ENCODE measurements around the gene PSME3.
"Not testable (repeated sequence)": the region's sequence is repeated elsewhere in the genome, so short reads cannot be mapped to it uniquely, and the experiment has no call there.

The PSME3 gene

GRCh38 chr17:42853004-42853403 lies 19.8 kb downstream of the PSME3 start:
- Histone ChIP-seq H3K4me1 (ENCODE audit: insufficient read depth, low read length) (peaks cover 36% of the 10 kb centered on the region), H3K9ac (ENCODE audit: low read length) (peak overlapping the region; percentile 82), H3K36me3 (ENCODE audit: insufficient read depth, low read length) (peaks cover 33% of the 10 kb centered on the region), H3K27ac (ENCODE audit: low read depth, low read length) (peak overlapping the region; percentile 95), H3K9me3 (ENCODE audit: low read length) (no peaks in the 10 kb centered on the region), H3K27me3 (ENCODE audit: control insufficient read depth in 1 of 2, insufficient read depth in 2 of 2, low read length in 2 of 2) (no peaks in the 10 kb centered on the region), H3K4me3 (ENCODE audit: low read depth in 1 of 2, low read length in 2 of 2) (peak overlapping the region; percentile 73 to 80)

GRCh38 chr17:42853597-42853967 lies 20.4 kb downstream of the PSME3 start:
- H3K9ac ChIP-seq (ENCODE audit: low read length), result peak overlapping the region; percentile 82
- peak overlapping the region; percentile 95 for H3K27ac ChIP-seq (ENCODE audit: low read depth, low read length)
- peaks cover 39% of the 10 kb centered on the region for H3K36me3 ChIP-seq (ENCODE audit: insufficient read depth, low read length)
- H3K4me3 ChIP-seq (ENCODE audit: low read depth in 1 of 2, low read length in 2 of 2), result peak overlapping the region; percentile 73 to 80
- H3K27me3 ChIP-seq (ENCODE audit: control insufficient read depth in 1 of 2, insufficient read depth in 2 of 2, low read length in 2 of 2), result no peaks in the 10 kb centered on the region
- no peaks in the 10 kb centered on the region for H3K9me3 ChIP-seq (ENCODE audit: low read length)
- H3K4me1 ChIP-seq (ENCODE audit: insufficient read depth, low read length), result peaks cover 36% of the 10 kb centered on the region

DNA sequence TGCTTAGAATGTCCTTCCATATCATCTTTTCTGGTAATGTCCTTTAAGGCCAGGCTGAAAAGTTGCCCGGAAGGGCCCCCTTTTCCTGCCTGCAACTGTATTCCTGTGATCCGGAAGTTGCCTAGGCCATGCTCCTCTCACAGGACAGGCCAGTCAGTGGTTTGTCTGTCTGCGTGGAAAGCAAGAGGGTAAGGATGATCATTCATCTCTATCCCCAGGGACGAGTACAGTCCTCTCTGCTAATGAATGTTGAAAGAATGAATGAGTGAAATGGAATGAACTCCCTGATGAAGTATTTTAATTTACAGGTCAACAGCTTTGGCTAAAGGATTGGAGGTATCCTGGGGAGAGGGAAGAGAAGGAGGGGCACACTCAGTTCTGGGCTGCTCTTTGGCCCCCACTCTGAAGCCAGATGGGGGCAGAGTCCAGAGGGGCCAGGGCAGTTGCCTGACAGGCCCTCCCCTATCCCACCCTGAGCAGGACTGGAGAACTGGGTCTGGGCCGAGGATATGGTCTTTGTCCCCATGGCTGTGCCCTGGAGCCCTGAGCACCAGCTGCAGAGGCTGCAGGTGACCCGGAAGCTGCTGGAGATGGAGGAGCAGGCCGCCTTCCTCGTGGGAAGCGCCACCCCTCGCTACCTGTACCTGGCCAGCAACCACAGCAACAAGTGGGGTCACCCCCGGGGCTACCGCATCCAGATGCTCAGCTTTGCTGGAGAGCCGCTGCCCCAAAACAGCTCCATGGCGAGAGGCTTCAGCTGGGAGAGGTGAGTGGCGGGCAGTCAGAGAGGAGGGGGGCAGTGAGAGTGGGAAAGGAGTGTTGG lies 21.0 kb downstream of the PSME3 start:
- peak overlapping the region; percentile 73 to 80 for H3K4me3 ChIP-seq (ENCODE audit: low read depth in 1 of 2, low read length in 2 of 2)
- H3K27me3 ChIP-seq (ENCODE audit: control insufficient read depth in 1 of 2, insufficient read depth in 2 of 2, low read length in 2 of 2), result no peaks in the 10 kb centered on the region
- peaks cover 34% of the 10 kb centered on the region for H3K4me1 ChIP-seq (ENCODE audit: insufficient read depth, low read length)
- H3K9ac ChIP-seq (ENCODE audit: low read length), result peak overlapping the region; percentile 82
- peak overlapping the region; percentile 95 for H3K27ac ChIP-seq (ENCODE audit: low read depth, low read length)
- peaks cover 39% of the 10 kb centered on the region for H3K36me3 ChIP-seq (ENCODE audit: insufficient read depth, low read length)
- H3K9me3 ChIP-seq (ENCODE audit: low read length), result no peaks in the 10 kb centered on the region

- Histone ChIP-seq H3K4me1 (ENCODE audit: insufficient read depth, low read length) (peaks cover 25% of the 10 kb centered on the region), H3K27ac (ENCODE audit: low read depth, low read length) (peak overlapping the region; percentile 4), H3K9me3 (ENCODE audit: low read length) (no peaks in the 10 kb centered on the region), H3K9ac (ENCODE audit: low read length) (peak overlapping the region; percentile 61), H3K4me3 (ENCODE audit: low read depth in 1 of 2, low read length in 2 of 2) (peak overlapping the region in 1 of 2 donors; percentile 58), H3K36me3 (ENCODE audit: insufficient read depth, low read length) (peaks cover 39% of the 10 kb centered on the region), H3K27me3 (ENCODE audit: control insufficient read depth in 1 of 2, insufficient read depth in 2 of 2, low read length in 2 of 2) (no peaks in the 10 kb centered on the region)
Measured at GRCh38 chr17:42855048-42855596, 21.9 kb downstream of the PSME3 start.

DNA sequence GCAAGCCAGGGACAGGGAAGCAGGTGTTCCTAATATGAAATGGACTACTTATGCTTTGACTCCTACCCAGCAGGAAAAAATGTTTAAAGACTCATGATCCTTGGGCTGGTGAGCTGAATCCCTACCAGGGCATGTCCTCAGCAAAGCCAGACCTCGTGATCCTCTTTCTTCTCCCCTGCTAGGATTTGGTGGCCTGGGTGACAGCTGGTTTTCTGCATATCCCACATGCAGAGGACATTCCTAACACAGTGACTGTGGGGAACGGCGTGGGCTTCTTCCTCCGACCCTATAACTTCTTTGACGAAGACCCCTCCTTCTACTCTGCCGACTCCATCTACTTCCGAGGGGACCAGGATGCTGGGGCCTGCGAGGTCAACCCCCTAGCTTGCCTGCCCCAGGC lies 22.9 kb downstream of the PSME3 start:
- not testable (repeated sequence) for H3K27me3 ChIP-seq (ENCODE audit: control insufficient read depth in 1 of 2, insufficient read depth in 2 of 2, low read length in 2 of 2); H3K9me3 ChIP-seq (ENCODE audit: low read length)
- peak overlapping the region; percentile 4 for H3K27ac ChIP-seq (ENCODE audit: low read depth, low read length)
- peaks cover 39% of the 10 kb centered on the region for H3K36me3 ChIP-seq (ENCODE audit: insufficient read depth, low read length)
- peak overlapping the region in 1 of 2 donors; percentile 58 for H3K4me3 ChIP-seq (ENCODE audit: low read depth in 1 of 2, low read length in 2 of 2)
- peak overlapping the region; percentile 61 for H3K9ac ChIP-seq (ENCODE audit: low read length)
- peaks cover 23% of the 10 kb centered on the region for H3K4me1 ChIP-seq (ENCODE audit: insufficient read depth, low read length)

GRCh38 chr17:42856516-42856915 lies 23.3 kb downstream of the PSME3 start:
- H3K9me3 ChIP-seq (ENCODE audit: low read length); H3K27me3 ChIP-seq (ENCODE audit: control insufficient read depth in 1 of 2, insufficient read depth in 2 of 2, low read length in 2 of 2); H3K4me3 ChIP-seq (ENCODE audit: low read depth in 1 of 2, low read length in 2 of 2); H3K9ac ChIP-seq (ENCODE audit: low read length): not testable (repeated sequence)
- peaks cover 23% of the 10 kb centered on the region for H3K4me1 ChIP-seq (ENCODE audit: insufficient read depth, low read length)
- H3K36me3 ChIP-seq (ENCODE audit: insufficient read depth, low read length), result peaks cover 39% of the 10 kb centered on the region
- H3K27ac ChIP-seq (ENCODE audit: low read depth, low read length), result peak overlapping the region; percentile 34

GRCh38 chr17:42857389-42857788 lies 24.2 kb downstream of the PSME3 start:
- Histone ChIP-seq H3K27ac (ENCODE audit: low read depth, low read length) (peak overlapping the region; percentile 34), H3K36me3 (ENCODE audit: insufficient read depth, low read length) (peaks cover 39% of the 10 kb centered on the region), H3K9me3 (ENCODE audit: low read length) (no peaks in the 10 kb centered on the region), H3K27me3 (ENCODE audit: control insufficient read depth in 1 of 2, insufficient read depth in 2 of 2, low read length in 2 of 2) (no peaks in the 10 kb centered on the region), H3K4me3 (ENCODE audit: low read depth in 1 of 2, low read length in 2 of 2) (no peak overlapping the region), H3K9ac (ENCODE audit: low read length) (no peak overlapping the region), H3K4me1 (ENCODE audit: insufficient read depth, low read length) (peaks cover 23% of the 10 kb centered on the region)

DNA sequence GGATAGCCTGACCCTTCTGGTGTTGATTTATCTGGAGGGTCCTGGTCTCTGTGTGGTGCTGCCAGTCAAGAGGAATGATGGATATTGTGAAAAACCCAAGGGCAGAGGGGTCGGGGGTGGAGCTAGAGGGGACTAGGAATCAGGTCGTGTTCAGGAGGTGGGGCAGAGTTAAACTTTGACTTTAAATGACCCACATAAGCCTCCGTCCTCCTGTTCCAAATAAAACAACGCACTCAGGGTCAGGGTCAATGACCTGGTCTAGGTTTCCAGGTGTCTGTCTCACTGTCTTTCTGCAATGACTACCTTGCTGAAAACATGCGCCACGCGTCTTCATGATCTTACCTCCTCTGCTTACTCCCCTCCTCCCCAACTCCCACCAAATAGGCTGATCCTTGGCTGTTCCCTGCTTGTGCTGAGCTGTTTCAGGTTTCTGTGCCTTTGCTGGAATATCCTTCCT lies 32.5 kb downstream of the PSME3 start:
- Histone ChIP-seq H3K36me3 (ENCODE audit: insufficient read depth, low read length) (peaks cover 6% of the 10 kb centered on the region), H3K4me3 (ENCODE audit: low read depth in 1 of 2, low read length in 2 of 2) (no peak overlapping the region), H3K4me1 (ENCODE audit: insufficient read depth, low read length) (peaks cover 6% of the 10 kb centered on the region), H3K9ac (ENCODE audit: low read length) (no peak overlapping the region), H3K27ac (ENCODE audit: low read depth, low read length) (no peak overlapping the region), H3K9me3 (ENCODE audit: low read length) (no peaks in the 10 kb centered on the region), H3K27me3 (ENCODE audit: control insufficient read depth in 1 of 2, insufficient read depth in 2 of 2, low read length in 2 of 2) (no peaks in the 10 kb centered on the region)

- H3K9me3 ChIP-seq (ENCODE audit: low read length), result no peaks in the 10 kb centered on the region
- no peaks in the 10 kb centered on the region for H3K27me3 ChIP-seq (ENCODE audit: control insufficient read depth in 1 of 2, insufficient read depth in 2 of 2, low read length in 2 of 2)
- no peak overlapping the region for H3K27ac ChIP-seq (ENCODE audit: low read depth, low read length)
- H3K4me1 ChIP-seq (ENCODE audit: insufficient read depth, low read length), result peaks cover 6% of the 10 kb centered on the region
- peaks cover 6% of the 10 kb centered on the region for H3K36me3 ChIP-seq (ENCODE audit: insufficient read depth, low read length)
- H3K9ac ChIP-seq (ENCODE audit: low read length), result no peak overlapping the region
- H3K4me3 ChIP-seq (ENCODE audit: low read depth in 1 of 2, low read length in 2 of 2), result no peak overlapping the region
Measured at GRCh38 chr17:42866216-42866615, 33.0 kb downstream of the PSME3 start.

DNA sequence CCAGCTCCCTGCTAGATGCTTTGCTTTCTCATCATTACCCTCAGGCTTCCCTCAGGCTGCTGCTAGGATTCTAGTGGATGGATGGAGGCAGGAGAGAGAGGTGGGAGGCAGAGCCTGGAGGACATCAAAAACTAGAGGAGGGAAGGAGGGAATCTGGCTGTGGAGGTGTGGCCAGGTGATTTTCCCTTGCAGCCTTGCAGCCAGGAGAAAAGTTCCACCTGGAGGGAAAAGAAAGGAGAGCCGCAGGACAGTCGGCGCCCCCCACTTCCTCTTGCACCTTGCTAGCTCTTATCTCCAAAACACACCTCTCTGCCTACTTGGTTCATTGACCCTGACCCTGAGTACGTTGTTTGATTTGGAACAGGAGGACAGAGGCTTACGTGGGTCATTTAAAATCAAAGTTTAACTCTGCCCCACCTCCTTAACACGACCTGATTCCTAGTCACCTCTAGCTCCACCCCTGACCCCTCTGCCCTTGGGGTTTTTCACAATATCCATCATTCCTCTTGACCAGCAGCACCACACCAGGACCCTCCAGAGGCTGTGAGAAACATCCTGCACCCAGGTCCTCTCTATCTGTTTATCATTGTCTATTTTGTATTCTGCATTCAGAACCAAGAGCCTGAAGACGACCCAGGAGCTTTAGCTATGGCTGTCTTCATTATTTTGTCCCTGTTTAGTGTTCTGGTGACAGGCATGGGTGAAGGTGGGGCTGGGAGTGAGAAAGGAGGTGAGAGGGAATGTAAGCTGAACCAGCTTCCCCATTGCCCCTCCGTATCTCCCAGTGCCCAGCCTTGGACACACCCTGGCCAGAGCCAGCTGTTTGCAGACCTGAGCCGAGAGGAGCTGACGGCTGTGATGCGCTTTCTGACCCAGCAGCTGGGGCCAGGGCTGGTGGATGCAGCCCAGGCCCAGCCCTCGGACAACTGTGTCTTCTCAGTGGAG lies 33.7 kb downstream of the PSME3 start:
- peaks cover 8% of the 10 kb centered on the region for H3K36me3 ChIP-seq (ENCODE audit: insufficient read depth, low read length)

GRCh38 chr17:42867694-42868261 lies 34.6 kb downstream of the PSME3 start:
- H3K36me3 ChIP-seq (ENCODE audit: insufficient read depth, low read length), result peaks cover 13% of the 10 kb centered on the region

More for the DNA sequence above, 33.7 kb downstream of the PSME3 start:
- no peaks in the 10 kb centered on the region for H3K9me3 ChIP-seq (ENCODE audit: low read length)
- H3K9ac ChIP-seq (ENCODE audit: low read length), result no peak overlapping the region
- H3K4me3 ChIP-seq (ENCODE audit: low read depth in 1 of 2, low read length in 2 of 2), result no peak overlapping the region
- peaks cover 6% of the 10 kb centered on the region for H3K4me1 ChIP-seq (ENCODE audit: insufficient read depth, low read length)
- H3K27me3 ChIP-seq (ENCODE audit: control insufficient read depth in 1 of 2, insufficient read depth in 2 of 2, low read length in 2 of 2), result no peaks in the 10 kb centered on the region
- no peak overlapping the region for H3K27ac ChIP-seq (ENCODE audit: low read depth, low read length)

More at GRCh38 chr17:42867694-42868261, 34.6 kb downstream of the PSME3 start:
- H3K9me3 ChIP-seq (ENCODE audit: low read length); H3K9ac ChIP-seq (ENCODE audit: low read length); H3K27ac ChIP-seq (ENCODE audit: low read depth, low read length); H3K27me3 ChIP-seq (ENCODE audit: control insufficient read depth in 1 of 2, insufficient read depth in 2 of 2, low read length in 2 of 2); H3K4me1 ChIP-seq (ENCODE audit: insufficient read depth, low read length); H3K4me3 ChIP-seq (ENCODE audit: low read depth in 1 of 2, low read length in 2 of 2): not testable (repeated sequence)

Measured in muscle layer of colon (tissue), 2 donors.